HepG2 (cell line): ENCODE results near the gene PXK. TPM values are rescaled to one million over a fixed set of nuclear protein-coding genes. Genes with fewer than 3 reads are reported as not detected.

ENCODE experiments used
- CCAR2 ChIP-seq: fragments of 200-400 bp; formaldehyde crosslinking; optimal IDR thresholded peaks from 2 replicates; pipeline ENCODE3; 2018; ENCODE audit warnings: low read depth, mild to moderate bottlenecking, low read length, moderate library complexity
- DRAP1 ChIP-seq: IDR thresholded peaks from 2 replicates; pipeline ENCODE4 v1.6.1; 2016; ENCODE audit warnings: missing genetic modification reagents, missing compliant biosample characterization
- GLI4 ChIP-seq: sonication (generic); formaldehyde crosslinking; IDR thresholded peaks from 2 replicates; pipeline ENCODE4 v1.5.1; 2020; ENCODE audit warnings: missing genetic modification reagents, mild to moderate bottlenecking, moderate library complexity, borderline replicate concordance
- HDAC6 ChIP-seq: fragments of 200-600 bp; sonication (generic); IDR thresholded peaks from 2 replicates; pipeline ENCODE4 v1.7.0; 2017; ENCODE audit warnings: mild to moderate bottlenecking, antibody characterized with exemption, low read length, low read depth
- IKZF5 ChIP-seq: IDR thresholded peaks from 2 replicates; pipeline ENCODE4 v1.6.1; 2018; ENCODE audit warnings: missing genetic modification reagents, mild to moderate bottlenecking, missing compliant biosample characterization
- JDP2 ChIP-seq: sonication (generic); formaldehyde crosslinking; IDR thresholded peaks from 2 replicates; pipeline ENCODE4 v1.8.1; 2022; ENCODE audit warnings: missing genetic modification reagents, borderline replicate concordance
- KDM4B ChIP-seq: sonication (generic); formaldehyde crosslinking; IDR thresholded peaks from 2 replicates; pipeline ENCODE4 v1.4.0; 2020; ENCODE audit warnings: missing genetic modification reagents
- MED1 ChIP-seq: sonication (generic); formaldehyde crosslinking; IDR thresholded peaks from 2 replicates; pipeline ENCODE4 v1.4.0; 2020; ENCODE audit warnings: missing genetic modification reagents
- MLX ChIP-seq: IDR thresholded peaks from 2 replicates; pipeline ENCODE4 v1.6.1; 2016
- MTA1 ChIP-seq: sonication (generic); formaldehyde crosslinking; IDR thresholded peaks from 2 replicates; pipeline ENCODE4 v1.4.0; 2020; ENCODE audit warnings: missing genetic modification reagents, mild to moderate bottlenecking, borderline replicate concordance
- NCOR1 ChIP-seq: fragments of 200-600 bp; sonication (generic); IDR thresholded peaks from 2 replicates; pipeline ENCODE4 v1.7.0; 2017; ENCODE audit warnings: antibody characterized with exemption, low read length, borderline replicate concordance
- NFKBIZ ChIP-seq: IDR thresholded peaks from 2 replicates; pipeline ENCODE4 v1.6.1; 2018; ENCODE audit warnings: missing genetic modification reagents, missing compliant biosample characterization
- POLR2G ChIP-seq: fragments of 200-400 bp; formaldehyde crosslinking; IDR thresholded peaks from 2 replicates; pipeline ENCODE4 v1.6.1; 2018; ENCODE audit warnings: mild to moderate bottlenecking, low read depth, low read length, moderate library complexity
- RFXANK ChIP-seq: IDR thresholded peaks from 2 replicates; pipeline ENCODE4 v1.6.1; 2016
- SP5 ChIP-seq: IDR thresholded peaks from 2 replicates; pipeline ENCODE4 v1.6.1; 2016; ENCODE audit warnings: low read depth, borderline replicate concordance
- THAP8 ChIP-seq: sonication (generic); formaldehyde crosslinking; IDR thresholded peaks from 2 replicates; pipeline ENCODE4 v1.5.1; 2020; ENCODE audit warnings: missing genetic modification reagents, mild to moderate bottlenecking, borderline replicate concordance
- TSC22D2 ChIP-seq: sonication (generic); formaldehyde crosslinking; IDR thresholded peaks from 2 replicates; pipeline ENCODE4 v1.5.1; 2020; ENCODE audit warnings: missing genetic modification reagents, mild to moderate bottlenecking, borderline replicate concordance
- ZFP36L2 ChIP-seq: sonication (generic); formaldehyde crosslinking; IDR thresholded peaks from 2 replicates; pipeline ENCODE4 v1.4.0; 2020; ENCODE audit warnings: missing genetic modification reagents
- ZFX ChIP-seq: sonication (generic); formaldehyde crosslinking; IDR thresholded peaks from 2 replicates; pipeline ENCODE4 v1.4.0; 2020; ENCODE audit warnings: mild to moderate bottlenecking, low read depth, missing genetic modification reagents, moderate library complexity
- ZMYM2 ChIP-seq: sonication (generic); formaldehyde crosslinking; IDR thresholded peaks from 2 replicates; pipeline ENCODE4 v1.8.0; 2022; ENCODE audit warnings: mild to moderate bottlenecking, missing genetic modification reagents
- ZMYM3 ChIP-seq: sonication (generic); formaldehyde crosslinking; IDR thresholded peaks from 2 replicates; pipeline ENCODE4 v1.5.1; 2020; ENCODE audit warnings: mild to moderate bottlenecking, missing genetic modification reagents
- ZNF234 ChIP-seq: sonication (generic); formaldehyde crosslinking; conservative IDR thresholded peaks from 2 replicates; pipeline ENCODE4 v1.5.1; 2020; ENCODE audit warnings: mild to moderate bottlenecking, missing genetic modification reagents
- ZNF260 ChIP-seq: sonication (generic); formaldehyde crosslinking; IDR thresholded peaks from 2 replicates; pipeline ENCODE4 v1.4.0; 2020; ENCODE audit warnings: missing genetic modification reagents, low read depth, mild to moderate bottlenecking, borderline replicate concordance
- ZNF451 ChIP-seq: sonication (generic); formaldehyde crosslinking; IDR thresholded peaks from 2 replicates; pipeline ENCODE4 v1.5.0; 2020; ENCODE audit warnings: mild to moderate bottlenecking, missing genetic modification reagents
- ZNF710 ChIP-seq: sonication (generic); formaldehyde crosslinking; IDR thresholded peaks from 2 replicates; pipeline ENCODE4 v1.5.0; 2020; ENCODE audit warnings: mild to moderate bottlenecking, missing genetic modification reagents, borderline replicate concordance
- ZNF749 ChIP-seq: sonication (generic); formaldehyde crosslinking; IDR thresholded peaks from 2 replicates; pipeline ENCODE4 v1.8.0; 2022; ENCODE audit warnings: mild to moderate bottlenecking, missing genetic modification reagents, moderate library complexity, borderline replicate concordance
- polyA plus RNA-seq, 8 experiments: library from polyadenylated mRNA; depleted of rRNA in 3 of 8; stranded (reverse) in 7 of 8; unstranded in 1 of 8; fragments of >200 nt; fragmentation: Illumina TruSeq in 4 of 8; extraction: Trizol in 4 of 8; gene quantifications; 2 replicates each; pipeline versions ENCODE4 v1.2.1 to v1.2.3, GENCODE V29; 2011 to 2016; ENCODE audit warnings: low read depth in 4 of 8, missing spikeins in 1 of 8, mixed read lengths in 1 of 8; ENCODE audit not compliant: insufficient read depth in 1 of 8
- total RNA-seq, 5 experiments: library from RNA; depleted of rRNA; stranded (reverse); fragments of >200 nt; fragmentation: Illumina TruSeq; extraction: Trizol; gene quantifications; 2 replicates each; pipeline ENCODE4 v1.2.3, GENCODE V29; 2016; ENCODE audit warnings: low read depth in 1 of 5

Gene PXK
- total and polyA plus RNA-seq, 2 of the 13 experiments (the other 11 are each of a cell fraction or from before 2014, with no cell fraction given), result 6.4 to 18.6 TPM

- TF ChIP-seq JDP2 (peak; percentile 19; the same call in 1 of the 2 replicates), ZNF234 (CRISPR knock-in tag) (peak; percentile 4; the same call in 1 of the 2 replicates), DRAP1 (CRISPR knock-in tag) (no peak; the same call in 1 of the 2 replicates), RFXANK (CRISPR knock-in tag) (no peak), MTA1 (CRISPR knock-in tag) (0 out of 2 replicates have a peak, but pooled peaks have one; percentile 50), SP5 (peak; percentile 95), NCOR1 (no peak), IKZF5 (CRISPR knock-in tag) (peak; percentile 90), ZNF260 (CRISPR knock-in tag) (no peak), ZNF710 (CRISPR knock-in tag) (peak; percentile 66; the same call in 1 of the 2 replicates), ZFX (peak; percentile 94), GLI4 (CRISPR knock-in tag) (no peak), MLX (peak; percentile 100), TSC22D2 (CRISPR knock-in tag) (peak; percentile 79), NFKBIZ (CRISPR knock-in tag) (peak; percentile 53; the same call in 1 of the 2 replicates), ZMYM2 (peak; percentile 61; the same call in 1 of the 2 replicates), MED1 (peak; percentile 77), ZNF451 (CRISPR knock-in tag) (peak; percentile 79), ZMYM3 (CRISPR knock-in tag) (peak; percentile 80), KDM4B (CRISPR knock-in tag) (peak; percentile 47; the same call in 1 of the 2 replicates), ZFP36L2 (CRISPR knock-in tag) (no peak; the same call in 1 of the 2 replicates), ZNF749 (CRISPR knock-in tag) (peak; percentile 97), POLR2G (peak; percentile 94), THAP8 (CRISPR knock-in tag) (no peak), HDAC6 (no peak), CCAR2 (no peak)
Measured at GRCh38 chr3:58433400-58434167, 100.9 kb downstream of the PXK start, which contains the start of gene PDHB (continued).
